ENCODE data around the gene ZNF839.

ZNF839 gene

DNA sequence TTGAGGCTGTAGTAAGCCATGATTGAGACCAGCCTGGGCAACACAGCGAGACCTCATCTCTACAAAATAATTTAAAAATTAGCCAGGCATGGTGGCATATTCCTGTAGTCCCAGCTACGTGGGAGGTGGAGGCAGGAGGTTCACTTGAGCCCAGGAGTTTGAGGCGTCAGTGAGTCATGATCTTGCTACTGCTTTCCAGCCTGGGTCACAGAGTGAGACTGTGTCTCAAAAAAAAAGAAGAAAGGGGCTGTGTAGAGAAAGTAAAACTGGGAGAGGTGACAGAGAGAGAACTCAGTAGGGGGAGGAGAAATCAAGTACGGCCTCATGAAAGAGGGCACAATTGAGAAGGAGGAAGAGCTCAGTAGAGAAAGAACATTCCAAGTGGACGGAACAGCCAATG, 55.6 kb downstream of the ZNF839 start:
- H3K27me3 Mint-ChIP-seq, result no peaks in the 10 kb centered on the region
- DNase-seq (no peak), ATAC-seq (peak; percentile 64)
- H3K9me3 Mint-ChIP-seq, result no peaks in the 10 kb centered on the region
- H3K4me3 Mint-ChIP-seq, result no peak overlapping the region
- H3K4me1 Mint-ChIP-seq, result peaks cover 39% of the 10 kb centered on the region
- peak overlapping the region; percentile 2 to 11 for H3K27ac Mint-ChIP-seq

DNA sequence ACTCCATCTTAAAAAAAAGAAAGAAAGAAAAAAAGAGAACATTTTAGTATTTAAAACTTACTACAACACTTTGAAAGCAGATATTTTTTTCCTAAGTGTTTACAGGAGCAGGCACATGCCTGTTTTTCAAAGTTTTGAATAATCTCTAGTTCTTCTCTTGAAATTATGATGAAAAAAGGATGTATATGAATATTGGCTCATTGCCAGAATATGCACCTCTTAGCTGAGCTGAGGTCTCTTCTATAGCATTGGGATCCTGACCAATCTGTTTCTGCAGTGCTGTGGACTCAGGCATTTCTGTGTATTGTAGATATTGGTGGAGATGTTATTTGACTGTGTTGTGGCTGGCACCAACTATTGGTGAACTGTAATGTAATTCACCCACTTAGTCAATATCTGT, 58.1 kb downstream of the ZNF839 start:
- H3K27ac Mint-ChIP-seq, result no peak overlapping the region
- H3K27me3 Mint-ChIP-seq, result no peaks in the 10 kb centered on the region

DNA sequence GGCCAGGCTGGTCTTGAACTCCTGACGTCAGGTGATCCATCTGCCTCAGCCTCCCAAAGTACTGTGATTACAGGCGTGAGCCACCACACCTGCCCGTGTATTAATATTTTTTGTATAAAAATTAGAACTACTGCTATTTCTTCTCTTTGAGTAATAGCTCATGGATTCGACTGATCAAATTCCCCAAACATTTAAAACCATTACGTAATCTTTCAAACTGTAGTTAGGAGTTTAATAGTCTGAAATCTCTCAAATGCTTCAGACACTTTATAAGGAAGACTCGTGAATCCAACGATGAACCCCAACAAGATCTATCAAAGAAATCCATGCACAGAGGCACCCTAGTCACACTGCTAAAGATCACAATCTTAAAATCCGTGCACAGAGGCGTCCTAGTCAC, 59.3 kb downstream of the ZNF839 start:
- H3K27ac Mint-ChIP-seq, result no peak overlapping the region
- no peak for ATAC-seq
- no peak overlapping the region for H3K4me3 Mint-ChIP-seq
- peaks cover 21% of the 10 kb centered on the region for H3K4me1 Mint-ChIP-seq
- H3K27me3 Mint-ChIP-seq, result no peaks in the 10 kb centered on the region
- no peak for DNase-seq
- no peaks in the 10 kb centered on the region for H3K9me3 Mint-ChIP-seq

More for the DNA sequence above, 58.1 kb downstream of the ZNF839 start:
- ATAC-seq (no peak), DNase-seq (no peak)
- Mint-ChIP-seq H3K4me1 (peaks cover 28% of the 10 kb centered on the region), H3K9me3 (no peaks in the 10 kb centered on the region), H3K4me3 (no peak overlapping the region)

- Mint-ChIP-seq H3K27ac (no peak overlapping the region), H3K4me1 (peaks cover 3% of the 10 kb centered on the region), H3K27me3 (no peaks in the 10 kb centered on the region), H3K9me3 (peaks cover 0 to 5% of the 10 kb centered on the region in 2 donors), H3K4me3 (no peak overlapping the region)
- no peak for ATAC-seq
- DNase-seq, result no peak
These were observed 67.5 kb downstream of the ZNF839 start for GRCh38 chr14:102387086-102387485.

GRCh38 chr14:102389246-102389645, 69.7 kb downstream of the ZNF839 start:
- Mint-ChIP-seq H3K27ac (no peak overlapping the region), H3K27me3 (no peaks in the 10 kb centered on the region), H3K4me1 (peaks cover 10% of the 10 kb centered on the region), H3K4me3 (no peak overlapping the region), H3K9me3 (peaks cover 0 to 7% of the 10 kb centered on the region in 2 donors)
- ATAC-seq (no peak), DNase-seq (no peak)

DNA sequence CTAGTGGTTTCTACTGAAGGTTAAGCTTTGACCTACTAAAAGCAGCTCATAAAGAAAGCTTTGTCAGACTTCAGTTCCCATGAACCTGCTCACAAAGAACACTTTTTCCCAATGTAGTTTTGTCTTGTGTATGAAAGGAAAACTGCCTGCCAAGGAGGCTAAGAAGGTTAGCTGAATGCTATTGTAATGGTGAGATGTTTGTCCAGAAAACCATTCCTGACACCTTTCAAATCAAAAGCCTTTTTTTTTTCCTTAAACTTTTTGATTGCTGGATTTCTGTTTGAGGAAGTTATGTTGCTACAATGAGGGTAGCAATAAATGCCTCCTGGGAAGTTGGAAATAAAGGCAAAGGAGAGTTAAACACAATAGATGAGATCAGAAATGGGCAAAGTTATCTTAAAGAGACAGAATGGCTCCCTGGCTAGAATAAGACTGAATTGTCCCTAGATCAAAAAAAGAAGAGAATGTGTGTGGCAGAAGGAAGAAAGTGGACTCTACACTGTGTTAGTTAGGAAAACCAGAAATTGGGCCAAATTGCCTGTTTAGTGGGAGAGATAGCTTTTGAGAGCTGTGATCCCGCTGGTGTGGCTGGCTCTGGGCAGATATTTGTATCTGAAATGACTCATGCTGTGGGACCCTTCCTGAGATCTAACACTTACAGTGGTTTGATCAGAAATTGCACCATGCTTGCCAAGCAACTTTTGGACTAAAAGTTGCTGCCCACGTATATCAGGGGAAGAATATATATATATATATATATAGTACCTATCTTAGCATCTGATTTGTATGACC, 70.7 kb downstream of the ZNF839 start:
- peaks cover 0 to 7% of the 10 kb centered on the region in 2 donors for H3K9me3 Mint-ChIP-seq
- H3K4me3 Mint-ChIP-seq, result no peak overlapping the region
- no peak for ATAC-seq
- DNase-seq, result no peak
- peaks cover 18% of the 10 kb centered on the region for H3K4me1 Mint-ChIP-seq
- no peak overlapping the region for H3K27ac Mint-ChIP-seq
- no peaks in the 10 kb centered on the region for H3K27me3 Mint-ChIP-seq

Data from stimulated activated naive CD8-positive, alpha-beta T cell treated with anti-CD3 and anti-CD28 coated beads, Interleukin-15, amount 100 ng/mL, for 72 hours (primary cell).